ENCODE measurements around the gene SEPTIN3.
A peak's percentile ranks its signal among the peaks of the same experiment; 100 is the strongest.
"Not testable (repeated sequence)": the region's sequence is repeated elsewhere in the genome, so short reads cannot be mapped to it uniquely, and the experiment has no call there.

The SEPTIN3 gene

DNA sequence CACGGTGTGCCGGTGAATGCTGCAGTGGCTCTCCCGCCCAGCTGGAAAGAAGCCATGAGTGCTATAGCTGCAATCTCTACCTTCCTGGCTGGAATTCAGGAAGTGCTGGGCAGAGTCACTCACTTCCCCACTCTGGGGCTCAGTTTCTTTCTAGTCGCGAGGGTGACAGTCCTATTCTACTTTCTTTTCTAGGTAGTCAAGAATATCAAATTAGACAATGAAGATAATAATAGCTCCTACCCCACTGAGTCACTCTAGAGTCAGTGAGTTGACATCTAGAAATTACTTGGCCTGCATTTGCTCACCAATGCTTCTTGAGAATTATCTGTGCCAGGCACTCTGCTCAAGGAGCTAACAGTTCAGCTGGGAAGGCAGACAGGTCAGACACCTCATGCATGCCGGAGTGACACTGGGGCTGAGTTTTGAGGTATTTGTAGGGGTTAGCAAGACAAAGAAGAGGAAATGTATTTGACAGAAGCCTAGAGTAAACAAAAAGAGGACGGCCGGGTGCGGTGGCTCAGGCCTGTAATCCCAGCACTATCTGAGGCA is 25.5 kb upstream of the SEPTIN3 start:
- no peak for DNase-seq

DNA sequence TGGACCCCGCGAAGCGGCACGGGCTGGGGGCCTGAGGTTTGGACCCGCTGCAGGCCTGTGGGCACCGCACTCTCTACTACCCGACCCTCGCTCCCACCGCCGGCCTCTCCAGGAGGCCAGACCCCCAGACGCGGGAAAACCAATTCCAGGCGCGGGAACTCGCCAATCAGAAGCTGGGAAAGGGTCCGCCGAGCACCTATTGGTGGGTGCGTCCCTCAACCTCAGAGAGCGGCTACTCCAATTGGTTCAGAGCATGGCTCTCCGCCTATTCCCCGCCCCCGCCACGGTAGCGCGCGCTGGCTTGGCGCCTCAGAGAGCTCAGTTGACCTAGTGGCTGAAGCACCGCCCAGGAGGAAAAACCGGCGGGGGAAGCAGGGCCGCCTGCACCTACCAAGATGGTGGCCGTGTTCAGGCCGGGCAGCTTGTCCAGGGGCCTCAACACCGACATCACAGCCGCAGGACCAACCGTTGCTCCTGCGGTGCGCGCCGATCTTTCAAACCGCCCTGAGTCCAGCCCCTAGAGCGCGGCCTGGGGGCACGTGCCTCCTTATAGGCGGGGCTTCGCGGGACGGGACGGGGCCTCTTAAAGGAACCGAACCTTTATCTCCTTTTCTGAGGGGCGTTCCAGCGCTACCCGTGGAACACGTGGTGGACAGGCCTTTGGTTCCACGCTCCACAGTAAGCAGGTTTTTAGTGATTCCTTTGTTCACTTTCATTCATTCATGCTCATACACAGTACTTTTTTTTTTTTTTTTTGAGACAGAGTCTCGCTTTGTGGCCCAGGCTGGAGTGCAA is 22.4 kb upstream of the SEPTIN3 start, which contains the start of gene CENPM:
TSS of gene CENPM (minus strand) at position 524 of the 795 bp plus-strand sequence. CDS start at position 448, 76 bp downstream.
- DNase-seq: peak; percentile 95

DNA sequence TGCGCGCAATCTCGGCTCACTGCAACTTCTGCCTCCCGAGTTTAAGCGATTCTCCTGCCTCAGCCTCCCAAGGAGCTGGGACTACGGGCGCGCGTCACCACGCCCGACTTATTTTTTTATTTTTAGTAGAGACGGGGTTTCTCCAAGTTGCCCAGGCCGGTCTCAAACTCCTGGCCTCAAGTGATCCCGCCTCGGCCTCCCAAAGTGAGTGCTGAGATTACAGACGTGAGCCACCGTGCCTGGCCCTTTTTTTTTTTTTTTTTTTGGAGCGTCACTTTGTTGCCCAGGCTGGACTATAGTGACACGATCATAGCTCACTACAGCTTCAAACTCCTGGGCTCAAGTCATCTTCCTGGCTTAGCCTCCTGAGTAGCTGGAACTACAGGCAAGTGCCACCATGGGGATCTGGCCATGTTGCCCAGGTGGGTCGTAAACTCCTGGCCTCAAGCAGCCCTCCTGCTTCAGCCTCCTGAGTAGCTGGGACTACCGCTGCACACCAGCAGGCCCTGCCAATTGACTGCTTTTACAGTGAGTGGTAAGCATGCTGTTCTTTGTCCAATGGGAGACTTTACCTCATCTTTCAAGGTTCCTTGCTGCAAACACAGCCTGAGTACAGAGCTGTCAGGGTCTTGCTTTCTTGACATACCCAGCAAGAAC is 21.7 kb upstream of the SEPTIN3 start:
- no peak for DNase-seq

DNA sequence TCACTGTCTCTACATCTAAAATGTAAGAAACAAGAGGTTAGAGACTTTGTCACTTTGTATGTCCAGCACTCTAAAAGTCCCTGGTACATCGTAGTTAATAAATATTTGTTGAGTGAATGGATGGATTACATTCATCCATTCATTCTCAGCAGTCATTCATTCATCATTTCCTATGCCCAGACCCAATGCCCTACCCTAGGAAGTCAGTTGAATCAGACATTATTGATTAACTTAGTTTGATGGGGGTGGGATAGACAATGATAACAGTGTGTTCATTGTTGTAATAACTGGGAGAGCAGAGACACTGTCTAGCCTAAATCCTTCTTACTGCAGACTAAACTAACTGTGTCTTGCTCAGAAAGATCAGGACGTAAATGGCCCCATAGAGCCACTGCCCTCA is 21.1 kb upstream of the SEPTIN3 start:
- DNase-seq: no peak

DNA sequence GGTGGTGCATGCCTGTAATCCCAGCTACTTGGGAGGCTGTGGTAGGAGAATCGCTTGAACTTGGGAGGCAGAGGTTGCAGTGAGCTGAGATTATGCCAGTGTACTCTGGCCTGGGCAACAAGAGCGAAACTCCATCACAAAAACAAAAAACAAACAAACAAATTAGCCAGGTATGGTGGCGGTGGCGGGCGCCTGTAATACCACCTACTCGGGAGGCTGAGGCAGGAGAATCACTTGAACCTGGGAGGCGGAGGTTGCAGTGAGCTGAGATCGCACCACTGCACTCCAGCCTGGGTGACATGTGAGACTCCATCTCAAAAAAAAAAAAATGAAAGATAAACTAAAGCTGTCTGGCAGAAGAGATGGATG is 20.3 kb upstream of the SEPTIN3 start:
- DNase-seq: not testable (repeated sequence)

DNA sequence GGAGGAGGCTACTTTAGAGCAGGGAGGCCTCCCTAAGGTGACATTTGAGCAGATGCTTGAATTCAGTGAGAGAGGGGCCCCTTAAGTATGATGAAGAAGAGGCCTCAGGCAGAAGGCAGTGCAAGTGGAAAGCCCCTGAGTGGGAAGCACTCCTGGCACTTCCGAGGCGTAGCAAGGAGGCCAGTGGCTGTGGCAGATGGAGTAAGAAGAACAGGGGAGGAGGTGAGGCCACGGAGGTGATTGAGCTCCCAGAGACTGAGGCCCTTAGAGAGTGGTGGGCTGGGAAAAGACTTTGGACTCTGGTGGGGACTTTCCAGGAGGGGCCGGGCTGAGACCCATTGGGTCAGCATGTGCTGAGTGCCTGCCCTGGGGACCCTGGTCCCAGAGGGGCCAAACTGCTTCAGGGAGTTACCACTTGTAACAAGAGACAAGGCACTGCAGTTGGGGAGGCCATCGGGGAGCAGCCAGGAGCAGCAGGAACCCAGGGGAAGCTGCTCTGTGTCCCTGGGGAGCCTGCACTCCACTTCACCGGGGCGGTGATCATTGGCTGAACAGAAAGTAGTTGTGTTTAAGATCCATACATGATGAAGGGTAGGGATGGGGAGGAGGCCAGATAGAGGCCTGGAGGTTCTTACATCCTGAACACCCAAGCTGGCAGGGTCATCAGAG is 19.8 kb upstream of the SEPTIN3 start:
- no peak for DNase-seq

DNA sequence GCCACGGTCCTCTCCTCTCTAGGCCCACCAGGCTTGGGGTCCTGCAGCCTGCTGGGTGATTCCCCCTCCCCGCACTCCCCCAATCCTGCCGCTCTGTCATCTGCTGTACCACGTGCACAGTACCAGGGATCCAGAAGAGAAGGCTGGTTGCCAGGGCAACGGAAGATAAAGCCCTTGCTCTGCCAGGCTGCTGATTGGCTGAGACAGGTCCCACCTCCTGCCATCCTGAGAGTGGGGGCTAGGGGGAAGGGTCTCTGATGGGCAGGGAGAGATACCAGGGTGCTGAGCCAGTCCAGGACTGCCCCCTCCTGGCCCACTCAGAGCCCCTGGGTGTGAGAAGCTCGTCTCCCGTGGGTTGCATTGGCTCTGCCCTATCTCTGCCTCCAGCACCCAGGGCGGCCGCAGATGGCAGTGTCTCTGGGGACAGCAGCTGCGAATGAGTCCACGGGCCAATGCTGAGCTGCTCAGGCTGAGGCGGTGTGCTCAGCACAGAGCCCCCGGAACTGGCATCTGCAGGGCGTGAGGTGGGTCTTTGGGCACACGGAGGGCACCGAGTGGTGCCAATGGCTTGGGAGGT is 17.3 kb upstream of the SEPTIN3 start, which contains the start of gene SMIM45:
TSS of gene SMIM45 (plus strand) at position 253 of the 577 bp plus-strand sequence.
- no peak for DNase-seq

DNA sequence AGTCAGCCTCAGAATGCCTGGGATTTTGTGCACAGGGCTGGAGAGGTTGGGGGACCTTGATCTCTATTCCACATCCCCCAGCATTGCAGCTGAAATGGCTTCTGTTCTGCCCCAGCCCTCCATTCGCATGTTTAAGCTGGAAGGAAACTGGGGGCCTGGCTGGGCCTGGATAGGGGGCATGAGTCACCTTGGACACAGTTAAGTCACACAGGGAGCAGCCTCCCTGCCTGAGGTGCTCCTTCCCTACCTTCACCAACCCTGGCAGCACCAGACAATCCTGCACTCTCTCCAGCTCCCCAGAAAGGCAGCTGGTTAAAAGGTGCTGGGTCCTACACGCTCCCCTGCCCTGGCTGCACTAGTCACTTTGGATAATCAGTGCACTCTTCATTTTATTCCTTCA is 16.5 kb upstream of the SEPTIN3 start:
- DNase-seq: no peak

DNA sequence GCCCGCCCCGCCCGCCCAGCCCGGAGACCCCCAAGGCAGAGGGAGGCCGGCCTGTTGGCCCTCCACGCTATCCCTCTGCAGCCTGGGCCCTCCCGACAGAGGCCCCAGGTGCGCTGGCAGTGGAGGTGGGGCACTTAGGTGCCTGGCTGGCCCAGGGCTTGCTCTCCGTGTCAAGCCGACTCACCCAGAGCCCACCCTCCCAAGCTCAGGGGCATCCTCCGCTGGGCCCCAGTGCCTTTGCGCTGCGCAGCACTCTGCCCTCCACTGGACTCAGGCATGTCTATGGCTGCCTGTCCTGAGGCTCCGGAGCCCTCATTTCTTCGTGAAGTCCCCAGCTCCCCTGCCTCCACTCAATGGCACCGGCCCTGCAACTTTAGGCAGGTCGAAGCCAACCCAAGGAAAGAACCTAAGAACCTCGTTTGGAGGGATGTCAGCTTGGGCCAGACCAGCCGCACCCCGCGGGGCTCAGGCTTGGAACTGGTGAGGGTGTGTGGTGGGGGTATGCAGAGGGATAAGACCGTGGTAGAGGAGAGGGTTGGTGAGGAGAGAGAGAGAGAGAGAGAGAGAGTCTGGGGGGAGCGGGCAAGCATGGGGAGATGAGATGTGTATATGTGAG is 11.2 kb upstream of the SEPTIN3 start:
- DNase-seq: no peak

DNA sequence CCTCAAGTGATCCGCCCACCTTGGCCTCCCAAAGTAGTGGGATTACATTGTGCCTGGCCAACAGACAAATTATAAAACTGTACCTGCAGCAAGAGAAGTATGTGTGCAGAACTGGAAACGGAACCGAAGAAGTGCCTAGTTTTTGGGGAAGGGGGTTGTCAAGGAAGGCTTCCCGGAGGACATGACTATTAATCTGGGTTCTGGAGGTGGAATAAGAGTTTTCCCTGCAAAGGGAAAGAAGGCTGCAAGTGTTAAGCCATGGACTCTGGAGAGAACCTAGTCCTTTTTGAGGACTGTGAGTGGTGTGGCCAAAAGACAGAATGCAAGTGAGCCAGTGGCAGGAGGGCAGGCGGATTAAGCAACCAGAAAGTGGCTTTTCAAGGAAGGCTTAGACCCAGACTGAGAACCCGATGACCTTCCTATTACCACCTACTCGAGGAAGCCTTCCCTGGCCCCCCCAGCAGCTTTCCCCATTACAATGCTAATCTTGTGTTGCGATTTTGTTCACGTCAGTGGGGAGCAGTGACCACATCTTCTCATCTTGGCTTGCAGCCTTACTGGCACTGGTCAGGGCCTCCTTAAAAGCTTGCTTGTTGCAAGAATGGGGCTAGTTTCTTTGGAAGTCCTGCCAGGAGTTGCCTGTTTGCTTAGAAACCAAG is 5.7 kb upstream of the SEPTIN3 start:
- no peak for DNase-seq

DNA sequence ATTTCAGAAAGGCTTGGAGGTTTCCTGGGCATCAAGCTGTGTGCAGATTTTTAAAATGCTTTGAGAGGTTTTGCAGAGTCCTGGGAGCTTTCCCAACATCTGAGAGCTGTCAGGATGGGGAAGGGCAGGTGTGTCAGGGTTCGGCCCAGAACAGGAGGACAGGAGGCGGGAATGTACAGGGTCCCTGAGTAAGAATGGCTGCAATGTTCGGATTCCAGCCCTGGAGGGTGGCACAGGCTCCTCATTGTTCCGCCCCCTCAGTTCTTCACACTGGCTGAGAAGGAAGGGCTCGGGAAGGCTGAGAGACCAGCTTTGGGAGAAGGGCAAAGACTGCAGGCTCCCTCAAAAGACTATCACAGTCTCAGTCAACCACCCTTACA is 5.1 kb upstream of the SEPTIN3 start:
- no peak for DNase-seq

DNA sequence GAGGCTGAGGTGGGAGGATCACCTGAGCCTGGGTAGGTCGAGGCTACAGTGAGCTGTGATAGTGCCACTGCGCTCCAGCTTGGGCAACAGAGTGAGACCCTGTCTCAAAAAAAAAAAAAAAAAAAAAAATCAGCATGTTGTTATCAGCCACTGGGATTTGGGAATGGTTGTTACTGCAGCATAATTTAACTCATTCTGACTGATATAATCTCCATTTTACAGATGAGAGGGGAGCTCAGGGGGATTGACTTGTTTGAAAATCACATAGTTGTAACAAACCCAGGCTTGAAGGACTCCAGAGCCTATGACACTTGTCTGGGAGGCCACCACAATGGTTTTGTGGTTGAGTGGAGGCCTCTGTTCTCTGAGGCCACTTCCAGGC is 3.0 kb upstream of the SEPTIN3 start:
- no peak for DNase-seq

DNA sequence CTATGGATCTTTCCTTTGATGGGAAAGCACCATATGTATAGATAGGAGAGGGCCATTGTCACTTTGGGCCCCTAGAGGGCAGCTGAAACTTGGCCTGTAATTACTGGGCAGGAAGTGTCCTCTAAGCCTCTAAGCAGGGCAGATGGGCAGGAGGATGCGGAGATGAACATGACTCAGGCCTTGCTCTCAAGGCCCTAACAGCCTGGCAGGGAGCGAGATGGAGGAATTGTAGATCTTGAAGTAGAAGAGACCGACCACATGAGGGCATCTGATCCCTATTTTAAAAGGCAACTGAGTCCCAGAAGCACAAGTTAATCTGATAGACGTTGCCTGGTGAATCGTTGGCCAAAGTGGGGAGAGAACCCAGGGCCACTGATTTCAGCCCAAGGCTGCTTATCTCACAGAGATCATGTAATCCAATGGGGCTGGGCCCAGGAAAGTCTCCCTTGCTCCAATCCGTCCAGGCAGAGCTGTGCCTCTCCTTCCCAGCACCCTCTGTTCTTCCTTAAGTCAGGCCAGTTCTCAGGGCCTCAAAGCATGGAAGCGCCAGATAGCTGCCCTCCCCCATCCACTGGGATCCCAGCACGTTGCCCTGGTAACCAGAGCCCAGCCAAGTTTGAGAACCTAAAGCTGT is 2.5 kb upstream of the SEPTIN3 start:
- peak; percentile 38 for DNase-seq

DNA sequence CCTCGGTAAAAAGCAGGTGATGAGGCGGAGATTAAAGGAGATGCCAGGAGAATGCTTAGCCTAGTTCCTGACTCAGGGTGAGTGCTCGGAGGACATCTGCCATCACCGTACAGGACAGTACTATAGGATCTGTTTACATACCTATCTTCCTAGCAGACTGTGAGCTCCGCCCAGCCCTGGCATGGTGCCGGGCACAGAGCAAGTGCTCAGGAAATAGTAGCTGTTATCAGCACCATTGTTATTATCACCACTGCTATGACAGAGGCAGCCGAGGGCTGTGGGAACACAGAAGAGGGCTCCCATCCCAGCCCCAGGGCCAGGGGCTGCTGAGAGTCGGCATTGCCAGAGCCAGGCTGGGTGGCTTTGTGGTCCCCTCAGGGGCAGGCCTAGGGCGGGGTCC is 642 bp upstream of the SEPTIN3 start:
- DNase-seq: peak; percentile 68

DNA sequence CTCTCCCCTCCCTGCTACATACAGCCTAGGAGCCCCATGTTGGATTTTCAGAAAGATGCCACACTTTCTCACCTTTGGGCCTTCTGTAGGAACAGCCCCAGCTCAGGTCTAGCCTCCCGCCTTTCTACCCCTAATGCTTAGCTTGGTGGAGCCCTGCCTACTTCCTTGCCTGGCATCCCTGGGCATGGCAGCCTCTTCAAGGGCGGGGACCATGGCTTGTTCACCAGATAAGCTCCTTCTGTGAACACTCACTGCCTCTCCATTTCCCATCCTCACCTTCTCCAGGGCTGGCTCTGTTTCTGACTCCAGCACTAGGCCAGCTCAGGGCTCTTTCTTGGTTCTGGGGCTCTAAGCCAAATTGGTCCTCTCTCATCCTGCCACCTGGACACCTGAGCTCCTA is 1.4 kb downstream of the SEPTIN3 start:
- DNase-seq: no peak

DNA sequence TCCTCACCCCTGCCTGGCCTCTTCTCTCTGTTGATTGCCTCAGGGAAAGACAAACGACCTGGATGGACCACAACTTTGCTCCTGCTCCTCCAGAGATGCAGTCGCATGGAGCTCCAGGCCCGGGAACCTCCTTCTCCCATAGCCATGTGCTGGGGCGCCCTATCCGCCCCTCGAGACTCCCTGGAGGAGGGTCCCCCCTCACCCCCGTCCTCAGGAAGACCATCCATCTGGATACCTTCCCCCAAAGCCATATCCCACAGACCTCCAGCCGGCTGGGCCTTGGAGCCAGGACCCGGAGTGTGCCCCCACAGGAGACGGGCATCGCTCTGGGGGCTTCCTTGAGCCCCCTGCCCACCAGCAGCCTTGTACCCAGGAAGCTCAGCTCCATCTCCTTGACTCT is 2.2 kb downstream of the SEPTIN3 start:
- DNase-seq: no peak

DNA sequence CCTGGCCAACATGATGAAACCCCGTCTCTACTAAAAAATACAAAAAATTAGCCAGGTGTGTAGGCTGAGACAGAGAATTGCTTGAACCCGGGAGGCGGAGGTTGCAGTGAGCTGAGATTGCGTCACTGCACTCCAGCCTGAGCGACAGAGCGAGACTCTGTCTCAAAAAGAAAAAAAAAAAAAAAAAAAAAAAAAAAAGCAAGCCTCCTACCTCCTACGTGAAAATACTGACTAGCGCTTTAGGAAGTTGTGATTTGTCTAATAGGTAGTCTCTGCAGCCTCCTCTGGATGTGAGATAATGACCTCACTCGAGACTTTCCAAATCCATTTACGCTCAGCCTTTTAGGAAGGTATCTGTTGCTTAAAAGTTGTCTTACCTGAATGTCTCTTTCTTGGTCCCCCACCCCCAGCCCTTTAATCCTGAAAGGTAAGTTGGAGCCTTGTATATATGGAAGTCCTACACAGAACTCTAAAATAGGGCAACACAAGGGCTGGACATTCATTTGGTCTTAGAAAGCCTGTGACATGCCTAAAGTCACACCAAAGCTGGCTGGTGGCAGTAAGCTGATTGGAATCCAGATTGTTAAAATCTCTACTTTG is 5.5 kb downstream of the SEPTIN3 start:
- DNase-seq: no peak

DNA sequence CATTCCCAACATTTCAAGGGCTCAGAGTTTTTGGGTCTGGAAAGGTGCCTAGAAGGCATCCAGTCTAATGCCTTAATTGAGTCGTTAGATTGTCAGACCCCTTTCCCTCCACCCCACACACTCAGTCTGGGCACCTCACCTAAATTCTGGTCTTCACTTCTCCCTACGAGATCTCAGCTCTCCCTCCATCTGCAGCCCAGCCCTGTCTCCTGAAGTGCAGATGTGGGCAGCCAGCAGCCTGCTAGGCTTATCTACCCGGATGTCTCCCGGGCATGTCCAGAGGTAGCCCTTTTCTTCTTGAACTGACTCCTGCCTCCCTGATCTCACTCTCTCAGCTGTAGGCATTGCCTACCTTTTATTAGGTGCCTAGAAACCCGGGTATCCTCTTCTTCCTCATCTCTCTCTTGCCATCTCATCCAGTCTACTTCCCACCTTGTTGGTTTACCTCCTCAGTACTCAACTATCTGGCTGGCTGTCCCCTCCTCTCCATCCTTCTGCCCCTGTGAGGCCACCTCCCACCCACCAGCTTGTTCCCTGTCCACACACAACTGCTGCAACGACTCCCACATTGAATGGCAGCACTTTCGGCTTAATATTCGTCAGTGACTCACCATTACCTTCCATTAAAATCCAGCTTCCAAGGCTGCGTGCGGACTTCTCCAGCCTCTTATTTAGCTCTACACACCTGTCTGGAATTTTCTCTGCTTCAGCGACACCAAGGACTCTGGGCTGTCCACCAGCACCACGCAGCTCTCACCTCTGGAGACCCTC is 6.2 kb downstream of the SEPTIN3 start:
- no peak for DNase-seq

DNA sequence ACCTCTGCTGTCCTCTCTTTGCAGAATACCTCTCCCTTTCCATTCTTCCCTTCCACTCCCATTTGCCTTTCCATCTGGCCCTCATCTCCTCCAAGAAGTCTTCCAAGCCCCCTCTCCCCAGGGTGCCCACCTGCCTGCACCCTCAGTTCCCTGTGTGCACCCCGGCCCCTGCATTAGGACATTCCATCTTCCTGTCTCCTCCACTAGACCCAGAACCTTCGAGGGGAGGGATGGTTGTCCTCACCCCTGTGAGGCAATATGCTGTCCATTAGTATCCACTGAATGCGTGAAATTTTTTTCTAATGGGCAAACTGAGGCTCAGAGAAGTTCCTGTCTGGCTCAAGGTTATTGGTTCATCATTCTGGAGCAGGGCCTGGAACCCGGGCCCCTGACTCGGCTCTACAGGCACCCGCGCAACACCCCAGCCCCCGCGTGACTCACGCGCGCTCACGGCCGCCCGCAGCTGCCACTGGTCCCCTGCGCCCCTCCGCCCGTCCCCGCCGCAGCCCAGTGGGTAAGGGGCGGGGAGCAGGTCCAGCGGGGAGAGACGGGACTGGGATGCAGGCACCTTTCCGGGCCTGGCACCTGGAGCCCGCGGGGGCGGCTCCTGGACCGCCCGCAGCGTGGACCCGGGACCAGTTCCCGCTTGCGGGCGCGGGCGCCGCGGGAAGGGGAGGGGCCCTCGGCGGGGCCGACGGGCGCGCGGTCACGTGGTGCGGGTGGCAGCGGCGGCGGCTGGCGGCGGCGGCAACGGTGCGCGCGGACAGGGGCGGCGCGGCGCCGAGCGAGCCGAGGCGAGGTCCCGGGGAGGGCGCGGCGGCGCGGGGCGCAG is 7.0 kb downstream of the SEPTIN3 start:
- no peak for DNase-seq
